Ureter (tissue), 1 donor: Measurements from ENCODE around the gene BNC2. TPM values are rescaled to one million over a fixed set of nuclear protein-coding genes. Genes with fewer than 3 reads are reported as not detected.

ENCODE experiments used
- DNase-seq: peaks from one replicate; pipeline ENCODE4 v3.0.0-alpha.2; 2020; ENCODE audit warnings: low spot score
- total RNA-seq: library from RNA; stranded (reverse); gene quantifications from one replicate; pipeline ENCODE4 v1.2.4, GENCODE V29; 2023
- donor health status: DM: yes; HTN: yes; CAD: no.

BNC2 gene
- total RNA-seq, 1 donor from 2014 or later, result 21.5 TPM

DNA sequence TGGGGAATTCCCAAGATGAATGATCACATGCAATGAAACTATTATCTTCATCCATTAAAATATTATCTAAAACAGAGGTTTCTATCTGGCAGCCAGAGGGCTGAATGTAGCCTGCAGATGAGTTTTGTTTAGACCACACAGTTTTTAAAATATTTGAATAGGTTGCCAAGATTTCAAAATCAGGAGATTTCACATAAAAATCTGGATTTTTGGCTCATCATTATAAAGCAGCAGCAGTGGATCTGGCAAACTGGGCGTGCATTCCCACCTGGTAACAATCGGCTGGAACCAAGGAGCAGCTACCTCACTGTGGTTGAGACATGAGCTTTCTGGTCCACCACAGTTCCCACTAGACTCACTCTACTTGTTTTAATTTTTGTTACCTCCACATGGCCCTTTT lies 155.1 kb downstream of the BNC2 start:
- DNase-seq, result no peak

DNA sequence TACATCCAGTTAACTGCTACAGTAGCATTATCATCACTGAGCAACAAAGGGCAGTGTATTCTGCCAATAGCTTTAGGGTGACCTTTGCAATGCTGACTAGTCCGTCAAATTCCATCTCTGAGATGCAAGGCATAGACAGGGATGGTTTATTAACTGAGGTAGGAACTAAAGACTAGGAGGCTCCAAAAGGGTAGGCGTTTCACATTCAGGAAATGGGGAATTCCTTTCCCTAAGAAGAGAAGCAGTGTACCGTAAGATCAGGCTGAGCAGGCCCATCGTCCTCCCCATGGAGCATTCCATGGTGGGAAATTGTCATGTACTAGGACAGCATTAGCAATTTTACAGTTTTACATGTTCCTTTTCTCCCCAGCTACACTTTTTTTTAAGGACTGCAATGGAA lies 157.7 kb downstream of the BNC2 start:
- DNase-seq, result no peak

DNA sequence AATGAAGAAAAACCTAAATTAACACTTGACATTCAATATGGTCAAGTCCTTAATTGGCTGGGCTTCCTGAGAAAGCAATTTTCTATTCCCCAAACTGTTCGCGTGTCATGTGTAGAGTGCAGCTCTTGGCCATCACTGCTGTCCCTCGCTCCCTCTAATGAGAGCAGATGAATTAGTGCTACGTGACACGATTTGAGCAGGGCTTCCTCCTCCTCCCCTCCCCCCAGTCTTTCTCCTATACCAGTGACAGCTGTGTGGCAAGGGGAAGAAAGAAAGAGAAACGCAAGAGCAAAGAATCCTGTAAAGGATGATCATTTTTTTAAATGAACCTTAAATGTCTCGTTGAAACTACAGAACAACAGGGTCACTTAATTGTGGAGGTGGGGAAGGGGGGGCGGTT lies 159.6 kb downstream of the BNC2 start:
- DNase-seq, result no peak

DNA sequence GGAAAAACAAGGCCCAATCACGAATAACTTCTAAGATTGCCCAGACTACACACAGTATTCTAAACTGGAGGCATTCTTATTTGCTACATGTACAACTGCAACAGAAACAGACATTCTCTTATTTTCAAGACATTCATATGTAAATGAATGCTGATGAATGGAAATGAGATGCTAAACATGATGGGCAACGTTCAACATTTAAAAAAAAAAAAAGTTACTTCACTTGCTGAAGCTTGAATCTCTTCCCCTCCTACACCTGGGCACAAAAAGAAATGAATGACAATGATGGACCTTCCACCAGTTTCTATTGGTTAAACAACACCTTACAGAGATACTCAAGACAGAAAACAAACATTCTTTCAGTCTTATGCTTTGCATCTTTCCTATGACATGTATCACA lies 160.5 kb downstream of the BNC2 start:
- DNase-seq, result no peak

DNA sequence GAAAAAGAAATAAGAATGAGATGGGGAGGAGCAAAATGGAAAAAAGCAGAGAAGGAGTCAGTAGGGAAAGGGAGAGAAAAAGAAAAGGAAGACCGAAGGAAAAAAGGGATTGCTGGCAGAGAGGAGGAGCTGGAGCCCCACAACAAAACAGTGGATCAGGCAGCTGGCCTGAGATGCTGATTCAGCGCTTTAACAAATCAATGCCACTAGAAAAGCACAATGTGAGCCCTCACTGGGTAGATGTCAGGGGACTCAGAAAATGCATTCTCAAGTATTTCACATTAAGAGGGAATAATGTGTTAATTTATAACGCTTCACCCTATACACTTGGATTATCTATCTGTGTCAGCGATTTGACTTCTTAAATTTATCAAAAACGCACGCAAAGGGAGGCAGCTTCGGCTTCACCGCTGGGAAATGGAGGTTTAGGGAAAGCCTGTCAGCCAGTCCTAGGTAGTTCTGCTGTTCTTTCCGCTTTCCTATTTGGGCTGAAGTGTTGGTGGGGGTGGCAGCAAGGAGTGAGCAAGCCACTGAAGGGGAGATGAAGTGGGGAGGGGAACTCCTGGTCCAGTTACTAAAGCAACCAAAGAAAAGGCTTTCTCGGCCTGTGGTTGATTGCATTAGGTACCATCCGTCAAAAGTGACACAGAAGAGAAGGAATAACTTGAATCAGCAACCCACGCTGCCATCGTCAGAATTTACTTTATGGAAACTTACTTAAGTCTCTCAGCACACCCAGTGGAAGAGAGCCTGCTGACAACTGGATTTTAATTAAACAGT lies 161.6 kb downstream of the BNC2 start:
- no peak for DNase-seq

DNA sequence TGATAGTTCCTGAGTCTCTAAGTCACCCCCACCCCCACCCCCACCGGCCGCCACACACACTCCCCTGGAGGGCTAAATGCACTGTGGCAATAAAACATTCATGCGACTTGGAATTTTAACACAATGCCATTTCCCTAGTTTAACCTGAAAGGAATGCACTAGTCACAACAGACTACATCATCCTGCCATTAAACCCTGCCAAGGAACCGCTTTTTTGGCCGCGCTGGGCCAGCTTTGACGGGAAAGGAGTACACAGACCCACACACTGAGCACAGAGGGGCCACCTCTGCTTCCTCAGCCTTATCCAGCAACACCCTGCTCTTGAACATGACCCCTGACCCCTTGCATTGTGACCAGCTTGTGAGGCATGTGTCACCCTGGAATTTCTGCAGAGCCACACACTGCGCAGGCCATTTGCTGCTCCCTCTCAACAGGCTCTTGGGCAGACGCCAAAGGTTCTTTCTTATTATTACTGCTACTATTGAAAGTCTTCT lies 165.3 kb downstream of the BNC2 start:
- DNase-seq, result peak; percentile 83

DNA sequence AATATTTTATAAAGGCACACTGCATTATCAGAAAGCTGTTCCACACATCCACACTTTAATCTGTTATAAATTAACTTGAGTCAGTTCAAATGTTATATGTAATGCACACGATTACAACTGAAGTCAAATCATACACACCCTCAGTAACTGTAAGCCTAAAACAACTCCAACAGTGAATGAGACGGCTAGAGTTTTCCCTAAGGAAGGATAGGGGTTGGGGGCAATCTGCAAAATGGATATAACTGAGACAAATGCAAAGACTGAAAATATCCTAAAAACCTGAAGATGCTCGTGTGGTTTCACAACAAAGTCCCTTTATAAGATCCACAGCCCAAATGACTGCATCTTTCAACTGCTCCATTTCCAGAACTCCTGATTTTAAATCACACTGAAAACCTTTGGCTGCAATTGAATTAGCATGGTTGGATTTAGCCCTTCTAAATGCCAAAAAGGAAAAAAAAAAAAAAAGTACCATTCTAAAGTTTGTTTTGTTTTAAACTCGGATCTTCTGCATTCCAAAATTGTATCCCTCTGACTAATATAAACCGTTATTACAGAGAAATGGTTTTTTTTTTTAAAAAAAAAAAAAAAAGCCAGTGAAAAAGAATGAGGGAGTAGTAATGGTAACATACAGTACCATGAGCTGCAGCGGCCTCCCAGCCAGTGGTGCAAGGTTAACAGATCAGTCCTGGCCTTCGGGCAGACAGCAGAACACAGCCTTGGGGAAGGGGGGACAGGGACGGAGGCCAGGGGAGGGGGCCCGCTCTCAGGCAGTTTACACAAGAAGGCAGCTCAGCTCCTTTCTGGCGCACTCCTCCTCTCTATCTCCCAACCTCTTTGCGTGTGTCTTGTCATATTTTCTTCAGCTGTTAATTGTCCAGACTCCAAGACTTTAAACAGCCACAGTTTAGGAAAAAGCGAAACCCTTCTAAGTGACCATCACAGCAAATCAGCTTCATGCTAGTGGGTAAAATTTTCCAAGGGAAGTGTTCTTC lies 166.1 kb downstream of the BNC2 start:
- peak; percentile 53 for DNase-seq

DNA sequence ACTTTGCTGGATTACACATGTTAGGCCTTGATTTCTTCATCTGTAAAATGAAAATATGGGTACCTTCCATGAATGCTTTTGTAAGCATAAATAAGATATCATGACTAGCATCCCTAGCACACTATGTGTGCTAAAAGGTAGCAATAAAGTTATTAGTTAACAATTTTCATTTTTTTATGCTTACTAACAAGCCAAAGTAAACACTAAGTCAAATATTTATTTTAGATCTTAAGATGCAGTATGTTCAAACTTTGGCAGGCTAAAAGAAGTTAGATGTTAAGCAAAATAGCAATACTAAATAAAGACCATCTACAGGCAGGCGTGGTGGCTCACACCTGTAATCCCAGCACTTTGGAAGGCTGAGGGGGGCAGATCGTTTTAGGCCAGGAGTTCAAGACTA lies 169.1 kb downstream of the BNC2 start:
- no peak for DNase-seq

DNA sequence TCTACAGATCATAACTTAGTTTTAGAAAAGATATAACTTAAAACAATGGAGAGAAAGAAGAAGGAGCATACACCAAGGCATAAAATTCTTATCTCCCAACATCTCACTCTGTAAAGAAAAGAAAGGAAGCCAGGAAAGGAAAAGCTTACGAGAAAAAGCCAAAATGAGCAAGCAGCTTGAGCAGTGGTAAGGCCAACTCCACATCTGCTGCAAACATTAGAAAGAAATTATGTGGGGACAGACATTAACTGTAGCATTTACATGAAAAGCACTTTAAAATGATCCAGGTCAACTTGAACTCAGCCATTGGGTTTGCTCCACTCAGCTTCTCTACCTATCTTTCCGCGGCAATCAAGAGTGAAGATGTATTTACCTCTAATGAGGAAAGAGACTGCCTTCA lies 176.9 kb downstream of the BNC2 start:
- no peak for DNase-seq

DNA sequence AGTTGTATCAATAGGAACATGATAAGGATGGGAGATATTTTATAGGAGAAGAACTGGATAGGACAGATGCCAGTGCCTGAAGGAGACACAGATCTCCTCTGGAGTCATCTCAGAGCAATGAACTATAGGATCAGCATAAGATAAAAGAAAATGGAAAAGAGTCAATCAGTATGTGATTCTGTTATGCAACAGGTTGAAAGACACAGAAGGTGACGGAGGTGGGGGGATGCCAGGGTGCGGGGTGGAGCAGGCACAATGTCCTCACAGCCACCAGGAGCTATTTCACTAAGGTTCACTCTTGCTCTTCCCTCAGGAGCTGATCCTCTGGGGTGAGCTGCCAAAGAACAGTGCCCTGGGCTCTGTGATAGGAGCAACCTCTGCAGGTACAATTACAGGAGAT lies 179.8 kb downstream of the BNC2 start:
- DNase-seq, result no peak

DNA sequence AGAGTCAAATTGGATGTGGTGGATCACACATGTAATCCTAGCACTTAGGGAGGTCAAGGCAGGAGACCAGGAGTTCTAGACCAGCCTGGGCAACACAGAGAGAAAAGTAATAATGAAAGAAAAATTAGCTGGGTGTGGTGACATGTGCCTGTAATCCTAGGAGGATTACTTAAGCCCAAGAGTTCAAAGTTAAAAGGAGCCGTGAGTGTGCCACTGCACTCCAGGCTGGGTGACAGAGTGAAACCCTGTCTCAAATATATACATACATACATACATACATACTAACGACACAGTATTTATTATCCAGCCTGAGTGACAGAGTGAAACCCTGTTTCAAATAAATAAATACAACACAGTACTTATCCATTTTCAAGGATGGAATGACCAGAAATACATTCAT lies 180.3 kb downstream of the BNC2 start:
- no peak for DNase-seq

DNA sequence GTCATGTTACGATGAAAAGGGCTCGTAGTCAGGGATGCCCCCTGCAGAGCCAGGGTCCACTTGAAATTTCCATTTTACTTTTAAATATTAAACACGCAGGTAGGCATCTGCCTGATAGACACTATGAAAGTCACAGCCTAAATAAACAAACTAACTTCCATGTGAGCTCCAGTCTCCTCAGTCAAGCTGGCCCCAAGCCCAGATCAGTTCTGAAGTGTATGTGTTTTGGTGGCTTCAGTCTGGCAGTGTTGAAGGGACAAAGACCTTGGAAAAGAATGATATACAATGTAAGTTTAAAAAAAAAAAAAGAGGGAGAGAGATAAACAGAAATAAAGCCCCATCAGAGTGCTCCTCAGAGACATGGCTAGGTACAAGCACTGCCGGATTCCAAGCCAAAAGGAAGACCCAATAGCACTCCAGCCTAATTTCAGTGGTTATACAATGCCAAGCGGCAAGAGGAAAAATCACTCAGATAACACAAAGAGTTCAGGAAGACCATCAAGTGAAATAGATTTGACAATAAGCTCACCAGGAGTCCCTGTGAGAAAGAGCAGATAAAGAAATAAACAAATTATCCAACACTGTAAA lies 181.0 kb downstream of the BNC2 start:
- DNase-seq, result no peak

DNA sequence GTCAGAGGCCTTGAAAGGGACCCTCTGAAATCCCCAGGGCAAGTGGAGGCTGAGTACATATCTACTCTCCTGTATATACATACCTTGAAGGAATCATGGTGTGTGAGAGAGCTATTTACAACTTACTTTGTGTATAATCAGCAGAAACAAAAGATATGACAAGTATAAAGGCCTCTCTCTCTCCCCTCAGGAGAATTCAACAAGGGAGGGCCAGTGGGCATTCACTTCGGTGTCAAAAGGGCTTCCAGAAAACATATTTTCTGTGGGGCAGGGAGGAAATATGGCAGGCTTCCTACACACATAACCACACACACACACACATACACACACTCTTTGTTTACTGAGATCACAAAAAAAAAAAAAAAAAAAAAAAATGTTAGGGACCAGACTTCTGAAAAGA lies 181.7 kb downstream of the BNC2 start:
- no peak for DNase-seq

DNA sequence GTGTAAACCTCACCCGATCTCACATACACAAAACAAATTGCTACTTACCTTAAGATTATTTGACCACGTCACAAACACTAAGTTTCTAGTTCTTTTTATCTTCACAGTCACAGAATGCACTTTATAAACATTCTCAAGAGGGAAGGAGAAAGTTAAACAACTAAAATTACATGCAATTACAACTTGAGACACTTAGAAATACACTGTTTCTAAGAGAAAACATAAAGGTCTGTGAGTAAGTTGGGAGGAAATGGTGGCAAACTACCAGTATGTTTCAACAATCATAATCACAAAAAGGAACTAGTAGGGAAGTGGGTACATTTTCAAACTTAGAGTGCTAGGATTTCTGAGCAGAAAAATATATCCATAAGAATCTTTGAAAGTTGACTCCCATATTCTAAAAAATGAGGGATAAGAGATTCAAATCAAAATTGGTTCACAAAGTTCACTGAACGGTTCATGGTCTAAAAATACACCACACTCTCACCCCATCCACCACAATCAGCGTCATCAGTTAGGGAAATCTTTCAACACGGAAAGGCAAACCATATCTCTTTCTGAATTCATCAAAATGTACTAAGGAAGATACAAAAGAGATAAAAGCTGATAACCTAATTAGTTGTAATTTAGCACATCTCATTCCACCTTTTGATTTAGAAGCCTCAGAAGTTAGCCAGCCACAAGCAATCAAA lies 182.6 kb downstream of the BNC2 start:
- no peak for DNase-seq

DNA sequence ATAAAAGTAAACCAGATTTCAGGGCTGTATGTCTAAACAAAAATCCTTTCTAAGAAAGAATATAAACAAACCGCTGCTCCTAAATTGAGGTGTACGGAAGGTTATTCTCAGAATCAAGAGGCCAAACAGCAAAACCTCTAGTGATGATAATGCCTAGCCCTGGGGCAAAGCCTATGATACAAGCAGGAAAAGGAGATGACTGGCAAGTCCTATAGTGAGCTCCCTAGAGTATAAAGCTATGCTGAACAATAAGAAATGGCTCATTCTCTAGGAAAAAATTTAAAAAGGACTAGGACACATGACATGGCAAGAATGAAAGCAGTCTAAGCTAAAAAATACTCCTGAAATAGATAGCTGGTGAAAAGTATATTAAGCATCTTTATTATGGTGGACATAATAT lies 187.1 kb downstream of the BNC2 start:
- DNase-seq, result no peak

DNA sequence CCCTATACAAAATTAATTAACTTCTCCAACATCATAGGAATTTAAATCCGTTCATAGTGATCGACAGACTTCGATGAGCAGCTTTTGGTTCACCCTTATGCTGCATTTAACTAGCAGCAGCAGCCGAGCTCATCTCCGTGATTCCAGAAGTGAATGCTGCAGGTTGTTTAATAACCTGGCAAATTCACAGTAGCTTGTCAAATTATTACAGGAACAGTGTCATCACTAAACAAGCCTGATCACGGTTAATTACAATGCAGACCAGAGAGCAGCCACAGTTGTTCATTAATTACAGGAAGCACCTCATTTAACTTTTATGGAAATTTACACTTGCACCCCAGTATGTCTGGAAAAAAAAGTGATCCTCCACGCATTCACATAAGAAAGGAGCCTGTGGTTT lies 188.2 kb downstream of the BNC2 start:
- DNase-seq, result no peak

DNA sequence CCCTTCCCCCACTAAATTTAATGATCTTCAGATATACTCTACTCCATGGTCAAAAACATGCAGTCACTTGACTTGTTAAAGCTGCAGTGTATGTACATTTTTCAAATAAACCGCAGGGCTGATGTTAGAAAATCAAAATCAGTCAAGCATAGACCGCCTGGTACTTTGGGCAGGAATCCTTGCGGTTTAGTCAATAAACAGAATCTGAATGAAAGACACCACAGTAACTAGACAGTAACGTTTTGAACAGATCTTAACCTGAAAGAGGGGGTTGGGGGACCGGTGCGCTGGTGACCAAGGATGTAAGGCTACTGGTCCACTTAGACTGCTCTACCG lies 188.8 kb downstream of the BNC2 start:
- no peak for DNase-seq

DNA sequence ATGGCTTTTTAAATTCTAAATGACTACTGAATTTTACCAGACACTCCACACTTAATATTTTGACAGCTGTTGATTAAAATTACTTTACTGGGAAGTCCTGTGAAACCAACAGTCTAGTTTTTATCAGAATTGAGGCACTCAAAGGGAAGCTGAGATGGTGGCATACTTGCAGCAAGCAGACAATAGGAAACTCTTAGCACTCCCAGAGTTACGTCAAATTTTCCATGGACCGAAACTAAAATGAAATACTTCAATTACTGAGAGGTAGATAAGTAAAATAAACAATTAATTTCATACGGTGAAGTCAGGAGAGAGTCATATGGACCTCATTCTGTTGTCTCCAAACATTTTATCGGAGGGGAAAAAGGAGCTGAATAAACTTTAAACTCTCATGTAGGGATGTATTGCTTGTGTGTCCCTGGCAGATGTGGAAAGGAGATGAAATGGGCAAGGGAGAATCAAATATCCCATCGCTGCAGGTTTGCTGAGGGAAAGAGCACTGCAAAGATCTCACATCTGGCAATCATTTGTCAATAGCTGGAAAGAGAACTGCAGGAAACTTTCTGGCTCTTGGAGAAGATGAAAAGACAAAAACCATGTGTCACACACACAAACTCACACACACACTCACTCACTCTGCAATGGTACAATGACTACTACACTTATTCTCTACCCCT lies 189.4 kb downstream of the BNC2 start:
- DNase-seq, result no peak

DNA sequence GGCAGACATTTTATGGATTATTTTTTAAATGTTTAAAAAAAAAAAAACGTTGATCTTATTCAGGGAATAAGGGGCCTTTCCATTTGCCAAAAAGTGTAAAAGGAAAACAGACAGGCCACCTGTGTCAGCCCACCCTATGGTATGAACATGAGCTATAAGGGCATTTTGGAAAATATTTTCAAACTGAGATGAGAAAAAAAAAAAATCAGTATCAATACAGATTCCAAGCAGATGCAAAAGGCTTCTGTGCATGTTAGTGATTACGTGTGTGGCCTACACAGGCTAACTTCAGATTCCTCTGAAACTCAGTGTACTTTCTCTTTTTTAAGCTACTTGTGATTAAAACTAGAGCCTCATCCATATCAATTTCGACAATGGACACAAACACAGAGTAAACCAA lies 189.9 kb downstream of the BNC2 start:
- DNase-seq, result no peak

DNA sequence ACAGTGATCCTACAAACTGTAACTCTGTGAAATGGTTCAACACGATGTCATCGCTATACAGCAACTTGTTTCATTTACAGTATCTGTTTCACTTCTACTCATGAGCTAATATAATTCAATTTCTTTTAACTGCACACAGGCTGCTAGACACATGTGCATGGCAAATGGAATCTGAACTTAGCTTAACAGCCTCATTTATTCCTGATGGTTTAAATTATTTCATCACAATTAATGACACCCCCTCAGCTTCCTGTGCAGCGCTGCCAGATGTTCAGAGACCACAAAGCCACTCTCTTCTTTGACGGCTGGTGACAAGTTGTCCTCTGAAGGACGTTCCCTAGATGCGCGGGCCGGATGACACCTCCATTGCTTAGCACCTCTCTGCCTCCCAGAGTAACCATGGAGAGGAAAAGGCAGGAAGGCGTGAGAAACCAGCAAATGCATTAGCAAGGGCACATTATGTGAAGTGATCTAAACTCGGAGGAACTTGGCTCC lies 191.1 kb downstream of the BNC2 start:
- DNase-seq, result no peak

DNA sequence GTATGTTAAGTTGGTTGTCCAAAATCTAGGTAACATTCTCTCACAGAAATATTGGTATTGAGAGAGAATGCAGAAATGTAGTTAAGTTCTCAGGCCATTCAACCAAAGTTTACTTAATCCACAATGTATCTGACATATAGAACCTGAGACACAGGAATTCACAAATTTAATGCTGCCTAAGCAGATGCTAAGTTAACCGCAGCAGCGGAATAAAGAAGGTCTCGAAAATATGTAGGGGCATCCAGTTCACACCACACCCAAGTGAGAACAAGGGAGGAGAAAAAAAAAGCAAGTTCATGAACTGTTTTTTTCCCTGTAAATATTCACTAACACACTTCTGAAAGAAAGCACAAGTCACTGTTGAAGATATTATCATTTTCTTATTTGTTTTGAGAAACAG lies 194.0 kb downstream of the BNC2 start:
- DNase-seq, result no peak
